WERI-Rb-1 (cell line): ENCODE measurements around the gene FUT6.
"Not testable (repeated sequence)": the region's sequence is repeated elsewhere in the genome, so short reads cannot be mapped to it uniquely, and the experiment has no call there.

Experiments used
- DNase-seq: peaks from one replicate; pipeline ENCODE4 v3.0.0-alpha.2; 2020
- H3K27ac ChIP-seq: fragments of 250-450 bp; sonication (Bioruptor Pico); 2 replicates; pipeline ENCODE4 v1.5.1; 2020; ENCODE audit warnings: mild to moderate bottlenecking, moderate library complexity
- H3K27me3 ChIP-seq: fragments of 250-450 bp; sonication (Bioruptor Pico); 2 replicates; pipeline ENCODE4 v1.5.1; 2021; ENCODE audit warnings: mild to moderate bottlenecking, low read depth, moderate library complexity; ENCODE audit not compliant: insufficient read depth, severe bottlenecking
- H3K36me3 ChIP-seq: fragments of 250-450 bp; sonication (Bioruptor Pico); 2 replicates; pipeline ENCODE4 v1.5.1; 2020; ENCODE audit warnings: mild to moderate bottlenecking, moderate library complexity
- H3K4me3 ChIP-seq: 2 replicates; pipeline ENCODE4 v1.5.1; 2011; ENCODE audit warnings: low read depth, mild to moderate bottlenecking, control low read depth, low read length
- H3K9me3 ChIP-seq: fragments of 250-450 bp; sonication (Bioruptor Pico); 2 replicates; pipeline ENCODE4 v1.5.1; 2021; ENCODE audit warnings: mild to moderate bottlenecking, moderate library complexity; ENCODE audit not compliant: severe bottlenecking
- CTCF ChIP-seq: IDR thresholded peaks from 2 replicates; pipeline ENCODE4 v1.5.1; 2011; ENCODE audit warnings: low read depth, mild to moderate bottlenecking, control low read depth, inconsistent platforms, low read length

Gene FUT6

GRCh38 chr19:5839065-5840017, at the start of gene FUT6:
TSS of gene FUT6 (minus strand) at chr19:5839702. CDS start at chr19:5832567, 7,135 bp downstream.
- Histone ChIP-seq H3K36me3 (peaks cover 3% of the 10 kb centered on the region; the same call in 1 of the 2 replicates), H3K4me3 (no peak within 1 kb of the TSS), H3K9me3 (no peaks in the 10 kb centered on the region), H3K27me3 (no peaks in the 10 kb centered on the region), H3K27ac (no peak within 1 kb of the TSS)
- no peak for DNase-seq
- TF ChIP-seq CTCF: no peak

- H3K27me3 ChIP-seq, H3K4me3 ChIP-seq, H3K9me3 ChIP-seq, H3K27ac ChIP-seq, H3K36me3 ChIP-seq, DNase-seq: not testable (repeated sequence)
Measured at GRCh38 chr19:5884065-5884811, 44.7 kb upstream of the FUT6 start.

- H3K36me3 ChIP-seq, H3K27ac ChIP-seq, DNase-seq, H3K27me3 ChIP-seq, H3K4me3 ChIP-seq, H3K9me3 ChIP-seq: not testable (repeated sequence)
Measured at GRCh38 chr19:5883157-5883873, 43.8 kb upstream of the FUT6 start.

- Histone ChIP-seq H3K4me3 (no peak overlapping the region), H3K27ac (0 out of 2 replicates have a peak overlapping the region, but pooled peaks have one; percentile 2), H3K9me3 (no peaks in the 10 kb centered on the region), H3K36me3 (no peaks in the 10 kb centered on the region), H3K27me3 (no peaks in the 10 kb centered on the region)
- no peak for DNase-seq
- no peak for TF ChIP-seq CTCF
Measured at GRCh38 chr19:5882421-5882968, 43.0 kb upstream of the FUT6 start.

GRCh38 chr19:5881543-5882299, 42.2 kb upstream of the FUT6 start:
- no peak for TF ChIP-seq CTCF
- Histone ChIP-seq H3K9me3 (no peaks in the 10 kb centered on the region), H3K27ac (0 out of 2 replicates have a peak overlapping the region, but pooled peaks have one; percentile 2), H3K4me3 (no peak overlapping the region), H3K36me3 (no peaks in the 10 kb centered on the region), H3K27me3 (no peaks in the 10 kb centered on the region)
- DNase-seq: peak; percentile 30

- no peak overlapping the region for H3K27ac ChIP-seq
- no peaks in the 10 kb centered on the region for H3K9me3 ChIP-seq
- H3K27me3 ChIP-seq: no peaks in the 10 kb centered on the region
- TF ChIP-seq CTCF: no peak
- no peak overlapping the region for H3K4me3 ChIP-seq
- no peaks in the 10 kb centered on the region for H3K36me3 ChIP-seq
- no peak for DNase-seq
Measured at GRCh38 chr19:5880604-5881078, 41.1 kb upstream of the FUT6 start.
